ENCODE measurements around the gene PRIMPOL.

PRIMPOL gene

DNA sequence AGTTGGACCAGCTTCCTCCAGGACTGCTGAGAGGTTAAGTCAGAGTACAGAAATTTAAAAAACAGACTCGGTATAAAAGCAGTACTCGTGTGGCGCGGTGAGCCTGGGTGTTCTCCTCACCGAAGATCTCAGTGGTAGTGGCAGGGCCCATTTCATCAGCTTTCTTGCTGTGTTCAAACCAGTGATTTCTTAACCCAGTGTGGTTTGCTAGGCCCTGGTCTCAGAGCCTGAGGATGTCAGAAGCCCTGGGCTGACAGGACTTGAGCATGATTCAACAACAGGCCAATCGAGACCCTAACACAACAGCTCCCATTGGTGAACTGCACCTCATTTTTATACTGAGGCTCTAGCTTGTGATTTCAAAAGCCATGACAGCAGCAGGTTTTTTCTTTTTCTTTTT lies 23.2 kb downstream of the PRIMPOL start:
- H3K36me3 ChIP-seq (ENCODE audit: insufficient read depth, insufficient read length, low read length) = peaks cover 37% of the 10 kb centered on the region
- H3K9me3 ChIP-seq (ENCODE audit: insufficient read depth, low read length) = no peaks in the 10 kb centered on the region
- no peak overlapping the region for H3K9ac ChIP-seq (ENCODE audit: insufficient read length, low read depth)
- H3K4me3 ChIP-seq (ENCODE audit: insufficient read length, low read depth) = no peak overlapping the region
- DNase-seq (ENCODE audit: low read depth, low spot score) = no peak
- no peaks in the 10 kb centered on the region for H3K4me1 ChIP-seq (ENCODE audit: insufficient read depth, insufficient read length)
- no peaks in the 10 kb centered on the region for H3K27me3 ChIP-seq (ENCODE audit: insufficient read depth, insufficient read length)
- no peak for TF ChIP-seq SUZ12 (IDR thresholded peaks at IDR 0.05; ENCODE audit: extremely low read depth, insufficient read depth, insufficient read length)
- TF ChIP-seq ZNF274 (IDR thresholded peaks at IDR 0.05; ENCODE audit: low read depth, low read length) = no peak
- no peak for TF ChIP-seq YY1 (IDR thresholded peaks at IDR 0.05; ENCODE audit: insufficient read depth, insufficient read length)

DNA sequence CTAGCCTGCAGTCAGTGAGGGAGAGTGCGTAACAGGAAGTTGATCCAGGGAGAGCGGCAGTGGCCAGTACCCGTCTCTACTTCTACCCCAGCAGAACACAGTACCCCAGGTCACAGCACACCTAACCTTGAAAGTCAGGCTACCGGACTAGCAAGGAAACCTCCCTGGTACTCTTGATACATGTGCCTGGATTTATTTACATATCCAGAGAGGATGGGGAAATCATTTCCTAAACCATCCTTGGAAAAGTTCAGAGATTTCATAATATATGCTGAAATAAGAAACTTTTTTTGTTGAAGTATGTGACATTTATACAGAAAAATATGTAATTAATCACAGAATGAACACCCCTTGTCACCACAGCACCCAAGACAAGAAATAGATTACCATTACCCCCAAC lies 24.5 kb downstream of the PRIMPOL start:
- DNase-seq (ENCODE audit: low read depth, low spot score) = no peak
- no peaks in the 10 kb centered on the region for H3K27me3 ChIP-seq (ENCODE audit: insufficient read depth, insufficient read length)
- no peak for TF ChIP-seq ZNF274 (IDR thresholded peaks at IDR 0.05; ENCODE audit: low read depth, low read length)
- no peak for TF ChIP-seq YY1 (IDR thresholded peaks at IDR 0.05; ENCODE audit: insufficient read depth, insufficient read length)
- no peak for TF ChIP-seq SUZ12 (IDR thresholded peaks at IDR 0.05; ENCODE audit: extremely low read depth, insufficient read depth, insufficient read length)
- H3K4me1 ChIP-seq (ENCODE audit: insufficient read depth, insufficient read length) = no peaks in the 10 kb centered on the region
- H3K36me3 ChIP-seq (ENCODE audit: insufficient read depth, insufficient read length, low read length) = peaks cover 29% of the 10 kb centered on the region
- no peaks in the 10 kb centered on the region for H3K9me3 ChIP-seq (ENCODE audit: insufficient read depth, low read length)
- no peak overlapping the region for H3K9ac ChIP-seq (ENCODE audit: insufficient read length, low read depth)
- no peak overlapping the region for H3K4me3 ChIP-seq (ENCODE audit: insufficient read length, low read depth)

DNA sequence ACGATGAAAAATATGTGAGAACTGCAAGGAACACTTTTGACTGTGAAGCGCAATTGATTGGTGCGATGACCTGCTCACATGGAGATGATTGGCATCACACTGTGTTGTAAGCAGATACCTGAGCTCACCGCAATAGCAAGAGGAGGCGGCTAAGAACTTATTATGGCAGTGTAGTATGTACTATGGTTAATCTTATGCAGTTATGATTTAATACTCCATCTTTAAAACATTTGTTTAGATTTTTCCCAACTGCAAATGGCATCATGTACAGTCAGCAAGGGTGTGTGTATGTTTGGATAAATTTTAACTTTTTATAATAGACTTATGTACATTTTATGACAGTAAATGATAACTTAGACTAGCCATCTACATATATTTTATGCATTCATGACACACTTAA lies 25.5 kb downstream of the PRIMPOL start:
- Histone ChIP-seq H3K4me3 (ENCODE audit: insufficient read length, low read depth) (no peak overlapping the region), H3K9ac (ENCODE audit: insufficient read length, low read depth) (no peak overlapping the region), H3K36me3 (ENCODE audit: insufficient read depth, insufficient read length, low read length) (peaks cover 27% of the 10 kb centered on the region), H3K27me3 (ENCODE audit: insufficient read depth, insufficient read length) (no peaks in the 10 kb centered on the region), H3K4me1 (ENCODE audit: insufficient read depth, insufficient read length) (no peaks in the 10 kb centered on the region), H3K9me3 (ENCODE audit: insufficient read depth, low read length) (peaks cover 4% of the 10 kb centered on the region; the same call in 1 of the 2 replicates)
- DNase-seq (ENCODE audit: low read depth, low spot score) = no peak
- TF ChIP-seq YY1 (IDR thresholded peaks at IDR 0.05; ENCODE audit: insufficient read depth, insufficient read length) = no peak
- TF ChIP-seq SUZ12 (IDR thresholded peaks at IDR 0.05; ENCODE audit: extremely low read depth, insufficient read depth, insufficient read length) = no peak
- TF ChIP-seq ZNF274 (IDR thresholded peaks at IDR 0.05; ENCODE audit: low read depth, low read length) = no peak

DNA sequence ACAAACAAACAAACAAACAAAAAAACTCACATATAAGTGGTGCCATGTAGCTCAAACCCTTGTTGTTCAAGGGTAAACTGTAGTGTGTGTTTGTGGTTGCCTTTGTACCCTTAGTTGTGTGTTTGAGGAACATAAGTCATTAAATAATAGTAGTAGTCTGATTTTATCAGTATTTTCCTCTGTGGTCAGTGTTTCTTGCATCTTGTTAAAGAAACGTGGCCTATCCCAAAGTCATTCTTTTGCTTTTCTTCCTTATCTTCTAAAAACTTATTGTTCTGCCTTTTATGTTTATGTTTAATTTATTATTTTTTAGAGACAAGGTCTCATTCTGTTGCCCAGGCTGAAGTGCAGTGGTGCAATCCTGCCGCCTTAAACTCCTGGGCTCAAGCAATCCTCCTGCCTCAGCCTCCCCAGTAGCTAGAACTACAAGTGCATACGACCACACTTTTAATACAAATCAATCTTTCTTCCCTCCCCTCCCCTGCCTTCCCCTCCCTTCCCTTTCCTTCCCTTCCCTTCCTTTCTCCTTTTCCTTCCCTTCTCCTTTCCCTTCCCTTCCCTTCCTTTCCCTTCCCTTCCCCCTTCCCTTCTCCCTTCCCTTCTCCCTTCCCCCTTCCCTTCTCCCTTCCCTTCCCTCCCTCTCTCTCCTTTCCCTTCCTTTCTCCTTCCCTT lies 26.4 kb downstream of the PRIMPOL start:
- no peak for DNase-seq (ENCODE audit: low read depth, low spot score)
- TF ChIP-seq YY1 (IDR thresholded peaks at IDR 0.05; ENCODE audit: insufficient read depth, insufficient read length) (no peak), ZNF274 (IDR thresholded peaks at IDR 0.05; ENCODE audit: low read depth, low read length) (no peak)
- Histone ChIP-seq H3K9me3 (ENCODE audit: insufficient read depth, low read length) (peaks cover 4% of the 10 kb centered on the region; the same call in 1 of the 2 replicates), H3K9ac (ENCODE audit: insufficient read length, low read depth) (no peak overlapping the region), H3K27me3 (ENCODE audit: insufficient read depth, insufficient read length) (no peaks in the 10 kb centered on the region), H3K36me3 (ENCODE audit: insufficient read depth, insufficient read length, low read length) (peaks cover 25% of the 10 kb centered on the region), H3K4me3 (ENCODE audit: insufficient read length, low read depth) (no peak overlapping the region), H3K4me1 (ENCODE audit: insufficient read depth, insufficient read length) (no peaks in the 10 kb centered on the region)

DNA sequence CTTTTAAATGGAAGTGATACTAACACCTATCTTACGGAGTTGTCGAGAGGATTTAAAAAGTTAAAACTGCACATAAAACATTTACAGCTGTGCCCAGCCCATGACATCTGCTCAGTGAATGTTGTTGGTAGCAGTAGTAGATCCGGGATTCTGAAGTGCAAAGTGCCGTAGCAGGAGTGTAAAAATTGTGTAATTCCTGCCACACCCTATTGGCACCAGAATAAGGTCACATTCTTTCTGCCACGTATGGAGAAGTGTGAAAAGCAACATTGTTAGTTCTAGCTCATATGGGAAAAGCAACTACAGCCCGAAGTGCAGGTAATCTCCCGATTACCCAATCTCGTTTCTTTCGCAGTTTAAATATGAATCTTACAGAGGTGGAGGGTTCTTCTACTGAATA lies 31.2 kb downstream of the PRIMPOL start:
- TF ChIP-seq SUZ12 (IDR thresholded peaks at IDR 0.05; ENCODE audit: extremely low read depth, insufficient read depth, insufficient read length) = no peak
- DNase-seq (ENCODE audit: low read depth, low spot score) = no peak
- no peak overlapping the region for H3K9ac ChIP-seq (ENCODE audit: insufficient read length, low read depth)
- H3K27me3 ChIP-seq (ENCODE audit: insufficient read depth, insufficient read length) = no peaks in the 10 kb centered on the region
- H3K4me1 ChIP-seq (ENCODE audit: insufficient read depth, insufficient read length) = no peaks in the 10 kb centered on the region
- H3K4me3 ChIP-seq (ENCODE audit: insufficient read length, low read depth) = no peak overlapping the region
- peaks cover 4% of the 10 kb centered on the region; the same call in 1 of the 2 replicates for H3K9me3 ChIP-seq (ENCODE audit: insufficient read depth, low read length)
- H3K36me3 ChIP-seq (ENCODE audit: insufficient read depth, insufficient read length, low read length) = peaks cover 3% of the 10 kb centered on the region

DNA sequence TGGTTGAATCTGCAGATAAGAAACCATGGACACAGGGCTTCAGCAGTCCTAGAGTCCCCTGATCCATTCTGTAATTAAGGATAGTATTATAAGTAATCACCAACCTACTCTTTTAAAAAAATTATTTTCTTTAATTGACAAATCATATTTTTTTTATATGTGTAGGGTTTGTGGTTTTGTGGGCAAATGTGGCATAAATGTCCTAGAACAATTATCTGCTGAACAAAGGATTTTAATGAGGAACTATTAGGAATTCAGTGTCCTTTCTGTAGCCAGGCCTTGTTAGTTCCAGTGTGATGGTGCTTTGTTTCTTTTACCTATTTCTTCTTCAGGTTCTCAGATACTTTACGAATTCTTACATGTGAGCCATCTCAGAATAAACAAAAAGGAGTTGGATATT lies 32.4 kb downstream of the PRIMPOL start:
- Histone ChIP-seq H3K27me3 (ENCODE audit: insufficient read depth, insufficient read length) (no peaks in the 10 kb centered on the region), H3K4me1 (ENCODE audit: insufficient read depth, insufficient read length) (no peaks in the 10 kb centered on the region)
- TF ChIP-seq SUZ12 (IDR thresholded peaks at IDR 0.05; ENCODE audit: extremely low read depth, insufficient read depth, insufficient read length) = no peak
- TF ChIP-seq YY1 (IDR thresholded peaks at IDR 0.05; ENCODE audit: insufficient read depth, insufficient read length) = no peak
- no peak for TF ChIP-seq ZNF274 (IDR thresholded peaks at IDR 0.05; ENCODE audit: low read depth, low read length)

DNA sequence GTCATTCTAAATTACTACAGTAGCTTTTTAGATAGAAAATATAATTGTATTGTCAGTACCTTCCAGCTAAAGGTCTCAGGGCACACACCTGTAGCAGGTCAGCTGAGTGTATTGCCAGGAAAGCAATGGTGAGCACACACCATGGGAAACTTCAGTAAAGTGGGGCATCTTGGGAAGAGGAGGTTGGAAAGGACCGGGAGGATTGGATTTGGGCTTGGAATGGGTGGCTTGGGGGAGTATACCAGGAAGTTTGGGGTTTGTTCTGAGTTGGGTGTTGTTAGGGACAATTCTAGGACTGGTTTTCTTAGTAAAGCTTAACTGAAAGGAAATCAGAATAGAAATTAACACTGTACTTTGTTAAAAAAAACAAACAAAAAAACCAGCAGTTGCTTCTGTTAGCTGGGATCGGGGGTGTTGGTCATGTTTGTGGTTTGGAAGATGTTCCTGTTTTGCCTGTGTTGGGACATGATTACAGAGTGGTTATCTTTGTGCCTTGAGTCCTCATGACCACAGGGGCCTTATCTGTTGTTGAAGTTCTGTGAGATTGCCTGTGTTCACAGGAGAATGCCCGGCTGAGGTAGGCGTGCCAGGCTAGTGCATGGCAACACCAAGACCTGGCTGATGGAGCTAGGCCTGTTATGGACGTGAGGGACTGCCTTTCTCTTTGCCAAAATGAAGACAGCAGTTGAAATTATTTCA lies 35.1 kb downstream of the PRIMPOL start:
- no peaks in the 10 kb centered on the region for H3K27me3 ChIP-seq (ENCODE audit: insufficient read depth, insufficient read length)
- H3K36me3 ChIP-seq (ENCODE audit: insufficient read depth, insufficient read length, low read length) = peaks cover under 1% of the 10 kb centered on the region
- peaks cover 1% of the 10 kb centered on the region; the same call in 1 of the 2 replicates for H3K9me3 ChIP-seq (ENCODE audit: insufficient read depth, low read length)
- H3K4me1 ChIP-seq (ENCODE audit: insufficient read depth, insufficient read length) = no peaks in the 10 kb centered on the region
- TF ChIP-seq YY1 (IDR thresholded peaks at IDR 0.05; ENCODE audit: insufficient read depth, insufficient read length) (no peak), SUZ12 (IDR thresholded peaks at IDR 0.05; ENCODE audit: extremely low read depth, insufficient read depth, insufficient read length) (no peak)
- DNase-seq (ENCODE audit: low read depth, low spot score) = no peak
- H3K4me3 ChIP-seq (ENCODE audit: insufficient read length, low read depth) = no peak overlapping the region
- H3K9ac ChIP-seq (ENCODE audit: insufficient read length, low read depth) = no peak overlapping the region

More for the DNA sequence above, 32.4 kb downstream of the PRIMPOL start:
- peaks cover 4% of the 10 kb centered on the region; the same call in 1 of the 2 replicates for H3K9me3 ChIP-seq (ENCODE audit: insufficient read depth, low read length)
- DNase-seq (ENCODE audit: low read depth, low spot score) = no peak
- H3K36me3 ChIP-seq (ENCODE audit: insufficient read depth, insufficient read length, low read length) = peaks cover 3% of the 10 kb centered on the region
- no peak overlapping the region for H3K4me3 ChIP-seq (ENCODE audit: insufficient read length, low read depth)
- no peak overlapping the region for H3K9ac ChIP-seq (ENCODE audit: insufficient read length, low read depth)

Measured in NT2/D1 (cell line).